ENCODE measurements around the gene TRABD2B.

TRABD2B gene

GRCh38 chr1:47819574-47819888 lies 177.7 kb downstream of the TRABD2B start:
- DNase-seq: no peak

GRCh38 chr1:47818682-47819573 lies 178.3 kb downstream of the TRABD2B start:
- DNase-seq: peak; percentile 9

- DNase-seq: no peak
Measured at GRCh38 chr1:47817861-47818260, 179.3 kb downstream of the TRABD2B start.

- no peak for DNase-seq
Measured at GRCh38 chr1:47816325-47817071, 180.7 kb downstream of the TRABD2B start.

- no peak for DNase-seq
Measured at GRCh38 chr1:47814612-47815395, 182.4 kb downstream of the TRABD2B start.

GRCh38 chr1:47813970-47814369 lies 183.2 kb downstream of the TRABD2B start:
- no peak for DNase-seq

- no peak for DNase-seq
Measured at GRCh38 chr1:47812904-47813514, 184.2 kb downstream of the TRABD2B start.

GRCh38 chr1:47810964-47811682 lies 186.1 kb downstream of the TRABD2B start:
- DNase-seq: no peak

- DNase-seq: peak; percentile 32
Measured at GRCh38 chr1:47809301-47810084, 187.7 kb downstream of the TRABD2B start.

GRCh38 chr1:47808612-47809011 lies 188.6 kb downstream of the TRABD2B start:
- DNase-seq: no peak

- DNase-seq: no peak
Measured at GRCh38 chr1:47805921-47806361, 191.2 kb downstream of the TRABD2B start.

- no peak for DNase-seq
Measured at GRCh38 chr1:47805018-47805417, 192.2 kb downstream of the TRABD2B start.

GRCh38 chr1:47803815-47804501 lies 193.2 kb downstream of the TRABD2B start:
- DNase-seq: no peak

- DNase-seq: peak; percentile 9
Measured at GRCh38 chr1:47797575-47797974, 199.6 kb downstream of the TRABD2B start.

- DNase-seq: no peak
Measured at GRCh38 chr1:47796626-47797025, 200.6 kb downstream of the TRABD2B start.

GRCh38 chr1:47795102-47795501 lies 202.1 kb downstream of the TRABD2B start:
- no peak for DNase-seq

- no peak for DNase-seq
Measured at GRCh38 chr1:47794530-47794929, 202.7 kb downstream of the TRABD2B start.

GRCh38 chr1:47794081-47794480 lies 203.1 kb downstream of the TRABD2B start:
- no peak for DNase-seq

- no peak for DNase-seq
Measured at GRCh38 chr1:47793563-47793962, 203.6 kb downstream of the TRABD2B start.

GRCh38 chr1:47792779-47793178 lies 204.4 kb downstream of the TRABD2B start:
- DNase-seq: no peak
